Ishikawa (cell line): Measurements from ENCODE around the gene HINT2.

Experiments used
- CEBPB ChIP-seq: IDR thresholded peaks from 2 replicates; pipeline ENCODE4 v1.6.1; 2012
- CREB1 ChIP-seq: IDR thresholded peaks from 2 replicates; pipeline ENCODE4 v1.6.1; 2012; ENCODE audit warnings: low read depth
- EGR1 ChIP-seq: IDR thresholded peaks from 2 replicates; pipeline ENCODE4 v1.6.1; 2012
- EP300 ChIP-seq: IDR thresholded peaks from 2 replicates; pipeline ENCODE4 v1.6.1; 2012; ENCODE audit warnings: borderline replicate concordance
- FOXM1 ChIP-seq: IDR thresholded peaks from 2 replicates; pipeline ENCODE4 v1.6.1; 2012; ENCODE audit warnings: low read depth, borderline replicate concordance
- MAX ChIP-seq: IDR thresholded peaks from 2 replicates; pipeline ENCODE4 v1.6.1; 2012
- NFIC ChIP-seq: IDR thresholded peaks from 2 replicates; pipeline ENCODE4 v1.6.1; 2012
- RAD21 ChIP-seq: IDR thresholded peaks from 2 replicates; pipeline ENCODE4 v1.6.1; 2012; ENCODE audit warnings: low read depth
- REST ChIP-seq: IDR thresholded peaks from 2 replicates; pipeline ENCODE4 v1.6.1; 2012; ENCODE audit warnings: low read depth, mild to moderate bottlenecking
- TAF1 ChIP-seq: IDR thresholded peaks from 2 replicates; pipeline ENCODE4 v1.6.1; 2012; ENCODE audit warnings: low read depth, mild to moderate bottlenecking
- TCF12 ChIP-seq: IDR thresholded peaks from 2 replicates; pipeline ENCODE4 v1.6.1; 2012; ENCODE audit warnings: low read depth
- TEAD4 ChIP-seq: IDR thresholded peaks from 2 replicates; pipeline ENCODE4 v1.6.1; 2012
- USF1 ChIP-seq: IDR thresholded peaks from 2 replicates; pipeline ENCODE4 v1.6.1; 2012
- YY1 ChIP-seq: IDR thresholded peaks from 2 replicates; pipeline ENCODE4 v1.6.1; 2012; ENCODE audit warnings: low read depth
- ZBTB7A ChIP-seq: IDR thresholded peaks from 2 replicates; pipeline ENCODE4 v1.6.1; 2012; ENCODE audit warnings: low read depth

HINT2 gene

GRCh38 chr9:35835766-35836165, 20.9 kb upstream of the HINT2 start:
- no peak for TF ChIP-seq RAD21
- TF ChIP-seq CREB1: no peak
- TF ChIP-seq USF1: no peak
- TF ChIP-seq CEBPB: no peak
- TF ChIP-seq ZBTB7A: no peak
- TF ChIP-seq TEAD4: no peak
- TF ChIP-seq EP300: no peak
- no peak for TF ChIP-seq REST
- no peak for TF ChIP-seq TCF12
- no peak for TF ChIP-seq FOXM1
- no peak for TF ChIP-seq EGR1
- TF ChIP-seq NFIC: no peak
- no peak for TF ChIP-seq MAX
- TF ChIP-seq TAF1: no peak

GRCh38 chr9:35835216-35835632, 20.4 kb upstream of the HINT2 start:
- peak; percentile 35 for TF ChIP-seq RAD21
- TF ChIP-seq EGR1: no peak

- TF ChIP-seq TCF12: no peak
- no peak for TF ChIP-seq YY1
- TF ChIP-seq REST: no peak
These were observed 19.7 kb upstream of the HINT2 start for GRCh38 chr9:35834260-35835215.

- TF ChIP-seq USF1: peak; percentile 41; the same call in 1 of the 2 replicates
- TF ChIP-seq REST: no peak
These were observed 18.0 kb upstream of the HINT2 start for GRCh38 chr9:35832814-35833213.

GRCh38 chr9:35831040-35831439, 16.2 kb upstream of the HINT2 start:
- TF ChIP-seq FOXM1: no peak
- TF ChIP-seq TAF1: no peak
- no peak for TF ChIP-seq TCF12

- TF ChIP-seq FOXM1 (no peak), TCF12 (no peak), CEBPB (no peak), TAF1 (no peak), YY1 (no peak), USF1 (no peak), CREB1 (no peak), EP300 (no peak), ZBTB7A (no peak), NFIC (no peak)
These were observed 14.9 kb upstream of the HINT2 start for GRCh38 chr9:35829764-35830096.
